ENCODE measurements around the gene TP63.
"Not testable (repeated sequence)": the region's sequence is repeated elsewhere in the genome, so short reads cannot be mapped to it uniquely, and the experiment has no call there.

TP63 gene

GRCh38 chr3:189631373-189631408 lies at the start of gene TP63:
TSS of gene TP63 (plus strand) at chr3:189631389. CDS start at chr3:189631516, 127 bp downstream.
- DNase-seq (ENCODE audit: low read depth in 1 of 2, low spot score in 1 of 2): no peak

DNA sequence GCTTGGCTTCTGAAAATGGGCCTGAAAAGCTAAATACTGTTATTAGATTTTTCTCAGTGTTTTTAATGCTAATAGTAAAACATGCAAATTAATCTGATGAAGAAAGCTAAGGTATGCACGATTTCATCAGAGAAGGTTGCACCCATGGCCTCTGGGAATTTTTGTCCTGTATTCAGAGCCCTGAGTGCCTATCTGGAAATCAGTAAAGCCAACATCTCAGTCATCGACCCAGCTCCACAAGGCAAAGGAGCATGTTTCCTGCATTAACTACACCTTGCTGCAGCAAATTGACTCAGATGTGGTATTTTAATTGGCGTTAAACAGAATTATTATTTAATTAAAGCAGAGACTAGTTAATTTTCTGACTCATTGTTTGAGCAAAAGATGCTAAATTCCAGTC lies 49.0 kb upstream of the TP63 start:
- DNase-seq (ENCODE audit: low read depth in 1 of 2, low spot score in 1 of 2): no peak

DNA sequence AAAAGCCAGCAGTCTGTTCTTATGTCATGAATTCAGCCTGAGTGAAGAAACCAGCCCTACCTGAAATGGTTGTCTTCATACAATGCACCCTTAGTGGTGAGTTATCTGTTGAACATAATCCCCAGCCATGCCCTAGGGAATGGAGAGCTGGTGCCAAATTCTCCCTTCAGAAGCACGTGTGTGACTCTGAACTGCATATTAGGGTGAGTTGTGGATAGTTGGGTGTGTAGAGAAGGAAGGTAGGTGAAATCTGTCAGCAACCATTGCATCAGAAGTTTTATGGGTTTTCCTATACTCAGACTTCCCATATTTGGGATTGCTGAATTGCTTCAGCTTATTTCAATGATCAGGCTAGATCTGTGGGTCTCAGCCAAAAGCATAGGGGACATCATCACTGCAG lies 46.5 kb upstream of the TP63 start:
- no peak for DNase-seq (ENCODE audit: low read depth in 1 of 2, low spot score in 1 of 2)

- DNase-seq (ENCODE audit: low read depth in 1 of 2, low spot score in 1 of 2): no peak
These were observed 44.1 kb upstream of the TP63 start for GRCh38 chr3:189586941-189587663.

- DNase-seq (ENCODE audit: low read depth in 1 of 2, low spot score in 1 of 2): no peak
These were observed 43.5 kb upstream of the TP63 start for GRCh38 chr3:189587664-189588040.

DNA sequence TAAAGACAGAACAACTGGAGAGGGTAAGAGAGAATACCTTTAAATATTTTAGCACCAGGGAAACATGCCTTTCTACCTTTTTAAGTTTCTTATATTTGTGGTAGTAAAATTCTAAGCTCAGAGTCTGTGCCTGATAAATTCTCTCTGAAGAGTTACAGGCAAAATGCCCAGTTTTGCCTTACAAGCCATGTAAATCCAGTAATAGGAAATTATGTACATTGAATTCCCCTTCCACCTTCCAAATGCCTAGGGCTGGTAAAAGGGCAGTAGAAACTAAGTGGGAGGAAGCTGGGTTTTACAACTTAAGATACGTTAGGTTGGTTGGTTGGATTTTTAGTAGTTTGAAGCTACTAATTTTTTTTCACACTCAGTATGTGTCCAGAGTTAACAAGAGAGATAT lies 43.1 kb upstream of the TP63 start:
- DNase-seq (ENCODE audit: low read depth in 1 of 2, low spot score in 1 of 2): no peak

DNA sequence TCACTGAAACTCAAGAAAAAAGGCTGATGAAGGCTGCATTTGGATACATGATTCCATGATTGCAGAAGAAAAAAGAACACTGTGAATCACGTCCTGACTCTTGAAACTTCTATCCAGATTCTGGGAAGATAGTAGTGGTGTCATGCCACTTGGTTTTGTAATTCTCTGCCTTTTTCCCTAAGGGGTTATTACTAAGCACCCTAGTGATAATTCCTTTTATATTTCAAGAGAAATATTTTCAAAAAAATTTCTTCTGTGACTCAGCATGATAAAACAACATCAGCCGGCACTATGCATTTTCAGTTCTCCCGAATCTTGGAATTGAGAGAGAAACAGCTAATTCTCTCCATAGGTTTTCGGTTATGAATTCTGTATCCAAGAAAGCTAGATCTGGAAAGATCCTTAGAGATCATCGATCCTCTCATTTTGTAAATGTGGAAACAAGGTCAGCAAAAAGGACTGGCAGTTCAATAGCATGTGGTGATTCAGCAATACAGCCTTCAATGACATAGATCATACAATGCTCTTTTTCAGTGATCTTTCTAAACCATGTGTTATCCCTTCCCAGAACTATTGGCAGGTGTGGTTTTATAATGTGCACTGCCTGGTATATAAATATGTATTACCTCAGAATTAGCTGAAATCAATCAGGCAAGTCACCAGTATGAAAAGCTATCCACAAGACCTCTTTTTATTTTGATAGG lies 42.6 kb upstream of the TP63 start:
- DNase-seq (ENCODE audit: low read depth in 1 of 2, low spot score in 1 of 2): no peak

- DNase-seq (ENCODE audit: low read depth in 1 of 2, low spot score in 1 of 2): no peak
These were observed 42.0 kb upstream of the TP63 start for GRCh38 chr3:189589179-189589569.

- DNase-seq (ENCODE audit: low read depth in 1 of 2, low spot score in 1 of 2): no peak
These were observed 41.0 kb upstream of the TP63 start for GRCh38 chr3:189590223-189590622.

DNA sequence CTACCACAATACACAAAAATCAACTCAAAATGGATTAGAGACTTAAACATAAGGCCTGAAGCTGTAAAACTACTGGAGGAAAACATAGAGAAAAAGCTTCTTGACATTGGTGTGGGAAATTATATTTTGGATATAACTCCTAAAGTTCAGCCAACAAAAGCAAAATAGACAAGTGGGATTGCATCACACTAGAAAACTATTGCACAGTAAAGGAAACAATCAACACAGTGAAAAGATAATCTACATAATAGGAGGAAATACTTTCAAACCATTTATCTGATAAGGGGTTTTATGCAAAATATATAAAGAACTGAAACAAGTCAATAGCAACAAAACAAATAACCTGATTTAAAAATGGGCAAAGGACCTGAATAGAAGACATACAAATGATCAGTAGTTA lies 37.6 kb upstream of the TP63 start:
- no peak for DNase-seq (ENCODE audit: low read depth in 1 of 2, low spot score in 1 of 2)

GRCh38 chr3:189596078-189596979 lies 34.9 kb upstream of the TP63 start:
- not testable (repeated sequence) for DNase-seq (ENCODE audit: low read depth in 1 of 2, low spot score in 1 of 2)

DNA sequence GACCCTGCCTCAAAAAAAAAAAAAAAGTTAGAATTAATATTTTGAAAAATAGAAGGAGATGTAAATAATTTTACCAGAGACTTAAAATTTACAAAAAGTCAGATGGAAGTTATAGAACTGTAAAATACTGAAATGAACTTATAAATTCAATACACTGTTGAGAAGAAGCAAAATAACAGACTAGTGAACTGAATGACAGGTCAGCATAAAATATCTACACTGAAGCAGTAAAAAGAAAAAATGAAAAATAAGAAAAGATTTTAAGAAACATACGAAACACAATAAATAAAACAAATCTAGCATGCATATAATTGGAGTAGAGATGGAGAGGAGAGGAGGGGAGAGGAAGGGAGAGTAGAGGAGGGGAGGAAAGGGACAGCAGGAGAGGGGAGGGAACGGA lies 33.3 kb upstream of the TP63 start:
- DNase-seq (ENCODE audit: low read depth in 1 of 2, low spot score in 1 of 2): no peak

- no peak for DNase-seq (ENCODE audit: low read depth in 1 of 2, low spot score in 1 of 2)
These were observed 32.5 kb upstream of the TP63 start for GRCh38 chr3:189598530-189599225.

DNA sequence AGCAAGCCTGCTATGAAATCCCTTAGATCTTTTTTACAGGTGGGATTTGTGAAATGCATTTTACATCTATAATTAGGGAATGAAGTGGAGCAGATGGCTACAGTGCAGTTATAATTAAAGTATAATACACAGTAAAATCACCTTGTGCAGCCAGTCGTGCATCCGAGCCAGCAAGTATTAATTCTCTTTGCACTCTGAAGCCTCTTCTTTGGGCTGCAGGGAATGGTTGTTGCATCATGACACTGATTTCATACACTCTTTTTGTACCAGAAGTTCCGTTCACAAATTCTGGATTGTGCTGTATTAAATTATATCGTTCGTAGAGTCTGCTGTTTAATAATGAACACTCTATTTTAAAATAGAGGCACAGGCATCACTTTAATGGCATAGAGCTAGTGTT lies 28.7 kb upstream of the TP63 start:
- no peak for DNase-seq (ENCODE audit: low read depth in 1 of 2, low spot score in 1 of 2)

GRCh38 chr3:189605717-189606116 lies 25.5 kb upstream of the TP63 start:
- no peak for DNase-seq (ENCODE audit: low read depth in 1 of 2, low spot score in 1 of 2)

GRCh38 chr3:189606774-189607173 lies 24.4 kb upstream of the TP63 start:
- DNase-seq (ENCODE audit: low read depth in 1 of 2, low spot score in 1 of 2): no peak

DNA sequence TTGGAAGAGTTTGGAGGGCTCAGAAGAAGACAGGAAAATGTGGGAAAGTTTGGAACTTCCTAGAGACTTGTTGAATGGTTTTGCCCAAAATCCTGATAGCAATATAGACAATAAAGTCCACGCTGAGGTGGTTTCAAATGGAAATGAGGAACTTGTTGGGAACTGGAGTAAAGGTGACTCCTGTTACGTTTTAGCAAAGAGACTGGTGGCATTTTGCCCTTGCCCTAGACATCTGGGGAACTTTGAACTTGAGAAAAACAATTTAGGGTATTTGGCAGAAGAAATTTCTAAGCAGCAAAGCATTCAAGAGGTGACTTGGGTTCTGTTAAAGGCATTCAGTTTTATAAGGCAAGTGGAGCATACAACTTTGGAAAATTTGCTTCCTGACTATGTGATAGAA lies 18.5 kb upstream of the TP63 start:
- DNase-seq (ENCODE audit: low read depth in 1 of 2, low spot score in 1 of 2): not testable (repeated sequence)

DNA sequence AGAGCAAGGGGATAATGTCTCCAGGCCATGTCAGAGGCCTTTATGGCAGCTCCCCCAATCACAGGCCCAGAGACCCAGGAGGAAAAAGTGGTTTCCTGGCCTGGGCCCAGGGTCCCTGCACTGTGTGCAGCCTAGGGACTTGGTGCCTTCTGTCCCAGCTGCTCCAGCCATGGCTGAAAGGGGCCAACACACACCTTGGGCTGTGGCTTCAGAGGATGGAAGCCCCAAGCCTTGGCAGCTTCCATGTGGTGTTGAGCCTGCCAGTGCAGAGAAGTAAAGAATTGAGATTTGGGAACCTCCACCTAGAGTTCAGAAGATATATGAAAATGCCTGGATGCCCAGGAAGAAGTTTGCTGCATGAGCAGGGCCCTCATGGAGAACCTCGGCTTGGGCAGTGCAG lies 18.1 kb upstream of the TP63 start:
- DNase-seq (ENCODE audit: low read depth in 1 of 2, low spot score in 1 of 2): no peak

DNA sequence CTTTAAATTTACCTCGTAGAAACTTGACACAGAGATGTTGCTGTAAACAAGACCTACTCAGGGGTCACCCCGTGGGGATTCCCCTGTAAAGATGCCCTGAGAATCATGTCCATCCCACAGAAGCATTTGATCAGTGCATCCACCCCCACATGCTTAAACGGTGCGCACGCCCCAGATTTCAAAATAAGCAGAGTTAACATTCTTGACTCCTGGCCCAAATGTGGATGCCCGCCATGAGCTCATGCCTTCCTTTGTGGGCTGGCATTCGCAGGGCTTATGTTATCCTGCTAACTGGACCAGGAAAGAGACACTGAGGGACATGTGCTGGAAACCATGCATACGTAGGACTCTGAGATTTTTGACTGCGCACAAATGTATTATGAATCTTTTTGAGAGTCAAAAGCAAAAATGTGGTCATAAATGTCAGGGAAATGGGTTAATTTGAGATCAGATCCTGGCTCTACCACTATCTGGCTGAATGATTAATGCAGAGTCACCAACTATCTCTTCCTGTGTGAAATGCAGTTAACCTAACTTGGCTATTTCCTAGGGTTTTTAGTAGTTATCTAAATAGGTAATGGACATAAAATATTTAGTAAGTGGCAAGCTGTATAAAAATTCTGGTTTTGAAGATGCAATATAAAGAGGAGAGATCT lies 9.1 kb upstream of the TP63 start:
- DNase-seq (ENCODE audit: low read depth in 1 of 2, low spot score in 1 of 2): no peak

- DNase-seq (ENCODE audit: low read depth in 1 of 2, low spot score in 1 of 2): no peak
These were observed 8.6 kb upstream of the TP63 start for GRCh38 chr3:189622629-189623028.

GRCh38 chr3:189624130-189624529 lies 7.1 kb upstream of the TP63 start:
- no peak for DNase-seq (ENCODE audit: low read depth in 1 of 2, low spot score in 1 of 2)

GRCh38 chr3:189625071-189625470 lies 6.1 kb upstream of the TP63 start:
- DNase-seq (ENCODE audit: low read depth in 1 of 2, low spot score in 1 of 2): no peak

All from activated T-helper 1 cell treated with anti-CD3 and anti-CD28 coated beads, Interleukin-2, amount 50 U/mL, for 16 hours (primary cell).